Measurements from ENCODE around the gene LCN6.
A peak's percentile ranks its signal among the peaks of the same experiment; 100 is the strongest.

DNA sequence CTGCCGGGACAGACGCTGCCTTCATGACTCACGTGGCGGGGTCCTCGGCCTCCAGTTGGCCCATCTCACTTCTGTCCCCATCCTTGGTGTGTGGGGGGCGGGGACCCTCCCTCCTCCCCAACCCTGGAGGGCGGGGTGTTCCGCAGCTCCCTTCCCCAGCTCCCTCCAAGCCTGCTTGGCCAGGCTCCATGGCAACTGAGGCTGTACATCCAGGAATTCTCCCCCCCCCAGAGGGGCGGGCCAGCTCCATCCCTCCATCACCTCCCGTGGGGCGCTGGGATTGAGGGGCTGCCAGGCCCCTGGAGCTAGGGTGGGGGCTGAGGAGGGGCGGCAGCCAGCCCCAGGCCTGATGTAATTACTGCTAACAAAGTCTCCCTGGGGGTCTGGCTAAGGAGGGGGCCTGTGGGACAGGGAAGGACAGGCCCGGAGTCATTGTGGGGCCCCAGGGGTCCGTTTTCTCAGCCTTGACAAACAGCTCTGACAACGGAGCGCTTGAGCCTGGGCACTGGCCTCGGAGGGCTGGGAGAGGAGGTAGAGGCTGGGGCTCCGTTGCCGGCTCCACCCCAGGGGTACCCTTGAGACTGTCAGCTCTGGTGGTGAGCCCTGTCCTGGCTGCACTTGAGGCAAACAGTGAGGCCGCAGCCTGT is 28.0 kb downstream of the LCN6 start:
- no peak for TF ChIP-seq EZH2 (IDR thresholded peaks at IDR 0.05)
- peak; percentile 11; the same call in 1 of the 2 replicates for TF ChIP-seq POLR2AphosphoS5 (IDR thresholded peaks at IDR 0.05; ENCODE audit: borderline replicate concordance, low read depth, low read length)
- TF ChIP-seq FOXP2 (optimal IDR thresholded peaks at IDR 0.05; ENCODE audit: control extremely low read depth, extremely low read length, insufficient read depth) = no peak
